OCI-LY3 (cell line): ENCODE measurements around the gene TNPO1.

ENCODE experiments used
- H2AFZ ChIP-seq: fragments of 200-600, 300-600 bp; shearing (Covaris generic); 2 replicates; pipeline ENCODE4 v1.6.0; 2014; ENCODE audit warnings: antibody characterized with exemption, low read depth, low read length
- H3K27ac ChIP-seq: fragments of 200-600, 300-600 bp; sonication (generic); 2 replicates; pipeline ENCODE4 v1.5.1; 2014; ENCODE audit warnings: mild to moderate bottlenecking, low read length, moderate library complexity, mixed read lengths
- H3K27me3 ChIP-seq: fragments of 200-600, 300-600 bp; sonication (generic); 2 replicates; pipeline ENCODE4 v1.6.1; 2014; ENCODE audit warnings: low read depth, low read length, mixed read lengths
- H3K36me3 ChIP-seq: fragments of 200-600, 300-600 bp; sonication (generic); replicated peaks from 2 replicates; pipeline ENCODE3; 2014; ENCODE audit warnings: low read depth, low read length, mixed read lengths
- H3K4me1 ChIP-seq: fragments of 300-600, 200-600 bp; sonication (generic); 2 replicates; pipeline ENCODE4 v1.6.1; 2014; ENCODE audit warnings: low read length, mixed read lengths
- H3K4me2 ChIP-seq: fragments of 200-600, 300-600 bp; sonication (generic); 2 replicates; pipeline ENCODE4 v1.6.1; 2014; ENCODE audit warnings: low read length, mixed read lengths
- H3K4me3 ChIP-seq: fragments of 300-600, 200-600 bp; sonication (generic); 2 replicates; pipeline ENCODE4 v1.5.1; 2014; ENCODE audit warnings: antibody characterized with exemption, mild to moderate bottlenecking, low read length, moderate library complexity
- H3K79me2 ChIP-seq: fragments of 300-600, 200-600 bp; shearing (Covaris generic); 2 replicates; pipeline ENCODE4 v1.6.1; 2014; ENCODE audit warnings: mild to moderate bottlenecking, low read length, mixed read lengths
- H3K9ac ChIP-seq: fragments of 300-600, 200-600 bp; shearing (Covaris generic); 2 replicates; pipeline ENCODE4 v1.6.0; 2014; ENCODE audit warnings: mild to moderate bottlenecking, low read length, moderate library complexity
- H3K9me3 ChIP-seq: fragments of 200-600, 300-600 bp; shearing (Covaris generic); 2 replicates; pipeline ENCODE4 v1.6.1; 2014; ENCODE audit warnings: low read length, mixed read lengths; ENCODE audit not compliant: insufficient read depth
- H4K20me1 ChIP-seq: fragments of 200-600, 300-600 bp; sonication (generic); 2 replicates; pipeline ENCODE4 v1.6.1; 2016; ENCODE audit warnings: low read length, mixed read lengths; ENCODE audit not compliant: insufficient read depth
- EZH2phosphoT487 ChIP-seq: fragments of 200-600 bp; shearing (Covaris generic); IDR thresholded peaks from 2 replicates; pipeline ENCODE4 v1.6.1; 2018; ENCODE audit warnings: antibody characterized with exemption, mixed run types, low read depth
- TF ChIP-seq, protein P1 (sequence below): fragments of 200-600, 300-600 bp; sonication (generic); IDR thresholded peaks from 2 replicates; pipeline ENCODE4 v1.5.1; 2014; ENCODE audit warnings: antibody characterized with exemption, low read length, low read depth

Gene TNPO1

DNA sequence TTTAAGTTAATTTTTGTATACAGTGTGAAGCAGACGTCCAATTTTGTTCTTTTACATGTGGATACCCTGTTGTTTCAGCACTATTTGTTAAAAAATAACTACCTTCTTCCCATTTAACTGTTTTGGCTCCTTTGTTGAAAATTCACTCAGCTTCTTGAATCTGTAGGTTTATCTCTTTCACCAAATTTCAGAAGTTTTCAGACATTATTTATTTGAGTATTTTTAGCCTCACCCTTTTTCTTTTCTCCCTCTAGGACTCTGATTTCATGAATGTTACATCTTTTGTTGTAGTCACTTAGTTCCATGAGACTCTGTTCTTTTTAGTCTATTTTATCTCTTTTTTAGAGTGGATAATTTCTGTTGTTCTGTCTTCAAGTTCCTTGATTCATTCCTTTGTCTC is 4.6 kb upstream of the TNPO1 start:
- TF ChIP-seq EZH2phosphoT487, result no peak
- TF ChIP-seq, protein P1, sequence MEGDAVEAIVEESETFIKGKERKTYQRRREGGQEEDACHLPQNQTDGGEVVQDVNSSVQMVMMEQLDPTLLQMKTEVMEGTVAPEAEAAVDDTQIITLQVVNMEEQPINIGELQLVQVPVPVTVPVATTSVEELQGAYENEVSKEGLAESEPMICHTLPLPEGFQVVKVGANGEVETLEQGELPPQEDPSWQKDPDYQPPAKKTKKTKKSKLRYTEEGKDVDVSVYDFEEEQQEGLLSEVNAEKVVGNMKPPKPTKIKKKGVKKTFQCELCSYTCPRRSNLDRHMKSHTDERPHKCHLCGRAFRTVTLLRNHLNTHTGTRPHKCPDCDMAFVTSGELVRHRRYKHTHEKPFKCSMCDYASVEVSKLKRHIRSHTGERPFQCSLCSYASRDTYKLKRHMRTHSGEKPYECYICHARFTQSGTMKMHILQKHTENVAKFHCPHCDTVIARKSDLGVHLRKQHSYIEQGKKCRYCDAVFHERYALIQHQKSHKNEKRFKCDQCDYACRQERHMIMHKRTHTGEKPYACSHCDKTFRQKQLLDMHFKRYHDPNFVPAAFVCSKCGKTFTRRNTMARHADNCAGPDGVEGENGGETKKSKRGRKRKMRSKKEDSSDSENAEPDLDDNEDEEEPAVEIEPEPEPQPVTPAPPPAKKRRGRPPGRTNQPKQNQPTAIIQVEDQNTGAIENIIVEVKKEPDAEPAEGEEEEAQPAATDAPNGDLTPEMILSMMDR, result no peak
- H3K9me3 ChIP-seq, result no peaks in the 10 kb centered on the region
- no peaks in the 10 kb centered on the region for H4K20me1 ChIP-seq
- H3K4me2 ChIP-seq, result no peak overlapping the region
- H3K9ac ChIP-seq, result no peak overlapping the region
- no peaks in the 10 kb centered on the region for H3K36me3 ChIP-seq
- no peaks in the 10 kb centered on the region for H3K27me3 ChIP-seq
- H3K27ac ChIP-seq, result no peak overlapping the region
- H3K79me2 ChIP-seq, result 0 out of 2 replicates have a peak, but pooled peaks cover 2% of the 10 kb centered on the region
- no peak overlapping the region for H3K4me3 ChIP-seq
- H2AFZ ChIP-seq, result no peak overlapping the region
- peaks cover 9% of the 10 kb centered on the region for H3K4me1 ChIP-seq

DNA sequence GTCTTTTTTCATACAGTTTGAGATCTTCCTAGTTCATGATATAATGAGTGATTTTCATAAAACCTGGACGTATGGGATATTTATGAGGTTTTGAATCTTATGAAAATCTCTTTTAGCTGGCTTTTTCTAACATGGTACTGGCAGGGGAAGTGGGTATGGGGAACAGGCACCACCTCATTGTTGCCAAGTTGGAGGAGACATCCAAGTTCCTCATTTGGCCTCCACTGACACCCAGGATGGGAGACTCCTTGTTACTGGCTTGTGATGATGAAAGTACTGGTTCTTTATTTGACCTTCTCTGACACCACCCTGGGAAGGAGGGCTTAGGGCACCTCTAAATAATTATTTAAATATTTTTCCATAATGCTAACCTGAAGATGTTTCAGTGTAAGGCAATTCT is 4.0 kb upstream of the TNPO1 start:
- Histone ChIP-seq H3K79me2 (peaks cover 8% of the 10 kb centered on the region), H3K9ac (no peak overlapping the region), H3K36me3 (no peaks in the 10 kb centered on the region), H2AFZ (no peak overlapping the region), H3K27me3 (no peaks in the 10 kb centered on the region), H3K4me3 (no peak overlapping the region), H3K4me2 (no peak overlapping the region), H3K9me3 (no peaks in the 10 kb centered on the region), H3K4me1 (peaks cover 9% of the 10 kb centered on the region), H3K27ac (no peak overlapping the region), H4K20me1 (no peaks in the 10 kb centered on the region)
- TF ChIP-seq, protein P1, result no peak
- TF ChIP-seq EZH2phosphoT487, result no peak

DNA sequence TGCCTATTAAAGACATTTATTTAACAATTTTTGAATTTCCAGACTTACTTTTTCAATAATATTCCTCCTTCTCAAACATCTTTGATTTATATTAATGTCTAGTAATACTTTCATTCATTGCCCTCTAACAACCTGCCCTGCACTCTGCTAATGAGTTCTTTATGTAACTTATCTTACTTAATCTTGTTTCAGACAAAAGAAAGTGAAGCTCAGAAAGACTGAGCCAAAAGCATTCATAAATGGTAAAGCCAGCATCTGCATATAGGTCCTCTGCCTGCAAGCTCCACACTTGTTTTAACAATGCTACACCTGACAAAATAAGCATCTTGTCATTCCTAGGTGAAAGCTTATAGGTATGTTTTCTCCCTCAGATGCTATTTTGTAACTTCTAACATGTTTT is 2.4 kb upstream of the TNPO1 start:
- no peaks in the 10 kb centered on the region for H3K36me3 ChIP-seq
- H4K20me1 ChIP-seq, result no peaks in the 10 kb centered on the region
- no peaks in the 10 kb centered on the region for H3K27me3 ChIP-seq
- H3K4me1 ChIP-seq, result peaks cover 23% of the 10 kb centered on the region
- no peak overlapping the region for H2AFZ ChIP-seq
- H3K79me2 ChIP-seq, result peaks cover 21% of the 10 kb centered on the region
- H3K4me3 ChIP-seq, result no peak overlapping the region
- H3K4me2 ChIP-seq, result no peak overlapping the region
- no peak overlapping the region for H3K27ac ChIP-seq
- TF ChIP-seq EZH2phosphoT487, result no peak
- TF ChIP-seq, protein P1, result no peak
- H3K9me3 ChIP-seq, result no peaks in the 10 kb centered on the region
- H3K9ac ChIP-seq, result no peak overlapping the region

DNA sequence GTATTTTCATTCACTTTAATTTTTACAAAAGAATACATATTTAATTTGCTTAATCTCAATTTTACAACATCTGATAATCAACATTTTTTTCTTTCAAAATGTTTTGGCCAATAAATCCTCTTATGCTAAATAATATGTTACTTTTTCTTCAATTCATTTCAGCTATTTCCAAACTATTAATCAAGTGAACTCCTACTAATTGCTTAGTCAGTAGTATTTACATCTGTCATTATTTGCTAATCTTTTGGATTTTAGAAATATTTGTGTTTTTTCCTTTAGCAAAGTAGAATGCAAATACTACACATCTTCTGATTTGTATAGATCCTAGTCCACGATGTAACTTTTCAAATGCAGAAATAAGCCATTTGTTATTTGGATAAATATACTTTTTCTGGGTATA is 1.6 kb upstream of the TNPO1 start:
- H3K27ac ChIP-seq, result no peak overlapping the region
- H3K79me2 ChIP-seq, result peaks cover 28% of the 10 kb centered on the region
- H3K4me2 ChIP-seq, result peak overlapping the region; percentile 78; the same call in 1 of the 2 replicates
- no peaks in the 10 kb centered on the region for H3K27me3 ChIP-seq
- H3K4me3 ChIP-seq, result no peak overlapping the region
- H3K36me3 ChIP-seq, result no peaks in the 10 kb centered on the region
- no peak for TF ChIP-seq EZH2phosphoT487
- TF ChIP-seq, protein P1, result no peak
- H4K20me1 ChIP-seq, result no peaks in the 10 kb centered on the region
- peaks cover 23% of the 10 kb centered on the region for H3K4me1 ChIP-seq
- H3K9ac ChIP-seq, result no peak overlapping the region
- H2AFZ ChIP-seq, result no peak overlapping the region
- H3K9me3 ChIP-seq, result no peaks in the 10 kb centered on the region
